B cell (primary cell): ENCODE results near the gene TTLL11. TPM values are rescaled to one million over a fixed set of nuclear protein-coding genes. Genes with fewer than 3 reads are reported as not detected.

ENCODE experiments used
- ATAC-seq: fragments of 200-7000 bp; cut with Tn5 transposase; one replicate; pipeline ENCODE4 v1.10.0; 2021; ENCODE audit warnings: low read depth, mild to moderate bottlenecking, moderate number of reproducible peaks, moderate library complexity
- CTCF ChIA-PET: fragments of 350-600 bp; sonication (Branson Sonifier 250); formaldehyde crosslinking; loops from one replicate; lab custom pipeline; 2021; ENCODE audit warnings: antibody characterized with exemption, inconsistent platforms; lab: Charles Lee
- POLR2A ChIA-PET: fragments of 350-600 bp; sonication (Branson Sonifier 250); formaldehyde crosslinking; loops from one replicate; lab custom pipeline; 2021; ENCODE audit warnings: antibody characterized with exemption; lab: Charles Lee
- DNase-seq: peaks from one replicate; pipeline ENCODE4 v3.0.0; 2013
- H2AFZ ChIP-seq: 2 replicates; pipeline ENCODE4 v1.6.1; 2012; ENCODE audit warnings: mild to moderate bottlenecking, low read depth, low read length; ENCODE audit not compliant: insufficient read depth, poor library complexity, severe bottlenecking
- H3K27ac ChIP-seq, 2 donors: 1 replicate in 1 of 2; 2 replicates in 1 of 2; pipeline ENCODE4 v1.5.1; 2012 to 2013; ENCODE audit warnings: low read length in 2 of 2, mild to moderate bottlenecking in 2 of 2, moderate library complexity in 1 of 2
- H3K27me3 ChIP-seq, 4 experiments: fragments of 200-600 bp in 1 of 4; sonication (generic) in 1 of 4; replicated peaks in 1 of 4; 1 replicate in 2 of 4; 2 replicates in 2 of 4; pipeline versions ENCODE4 v1.6.1 to v1.7.0; 2013 to 2016; ENCODE audit warnings: low read length in 3 of 4, mild to moderate bottlenecking in 2 of 4, mixed read lengths in 1 of 4, moderate library complexity in 1 of 4; ENCODE audit not compliant: insufficient read depth in 4 of 4, control insufficient read depth in 3 of 4; ENCODE audit errors: control extremely low read depth in 1 of 4
- H3K36me3 ChIP-seq, 2 experiments: replicated peaks in 1 of 2; 1 replicate in 1 of 2; 2 replicates in 1 of 2; pipeline versions ENCODE4 v1.6.1 to v1.7.1; 2013; ENCODE audit warnings: low read length in 1 of 2; ENCODE audit not compliant: insufficient read depth in 2 of 2, control insufficient read depth in 1 of 2; ENCODE audit errors: control extremely low read depth in 1 of 2, extremely low read depth in 1 of 2
- H3K4me1 ChIP-seq, 2 donors: fragments of 200-600 bp in 1 of 2; sonication (generic) in 1 of 2; 1 replicate in 1 of 2; 2 replicates in 1 of 2; pipeline versions ENCODE4 v1.5.1 to v1.6.1; 2013 to 2017; ENCODE audit warnings: low read length in 2 of 2; ENCODE audit not compliant: control insufficient read depth in 2 of 2, insufficient read depth in 2 of 2
- H3K4me2 ChIP-seq: replicated peaks from 2 replicates; pipeline ENCODE3; 2012; ENCODE audit warnings: mild to moderate bottlenecking, low read depth, low read length; ENCODE audit not compliant: poor library complexity, severe bottlenecking
- H3K4me3 ChIP-seq, 5 experiments: fragments of 200-600 bp in 1 of 5; sonication (generic) in 1 of 5; 1 replicate in 3 of 5; 2 replicates in 2 of 5; pipeline versions ENCODE4 v1.5.1 to v1.7.0; 2011 to 2016; ENCODE audit warnings: low read length in 4 of 5, mild to moderate bottlenecking in 4 of 5, low read depth in 2 of 5, control low read depth in 1 of 5, moderate library complexity in 1 of 5; ENCODE audit not compliant: insufficient read depth in 1 of 5; ENCODE audit errors: control extremely low read depth in 1 of 5, extremely low read depth in 1 of 5
- H3K79me2 ChIP-seq: fragments of 200-600 bp; sonication (generic); one replicate; pipeline ENCODE4 v1.6.0; 2016; ENCODE audit warnings: low read length; ENCODE audit not compliant: control insufficient read depth, insufficient read depth
- H3K9ac ChIP-seq: fragments of 200-600 bp; sonication (generic); 2 replicates; pipeline ENCODE4 v1.6.1; 2017; ENCODE audit warnings: mild to moderate bottlenecking, low read length, moderate library complexity
- H3K9me3 ChIP-seq, 3 donors: one replicate each; pipeline versions ENCODE4 v1.6.1 to v1.7.1; 2013; ENCODE audit warnings: low read length in 2 of 3; ENCODE audit not compliant: control insufficient read depth in 2 of 3, insufficient read depth in 1 of 3; ENCODE audit errors: control extremely low read depth in 1 of 3
- H4K20me1 ChIP-seq: 2 replicates; pipeline ENCODE4 v1.6.0; 2012; ENCODE audit warnings: mild to moderate bottlenecking, low read length; ENCODE audit not compliant: insufficient read depth, control insufficient read depth, poor library complexity, severe bottlenecking
- H3K27ac Mint-ChIP-seq: one replicate; pipeline ENCODE4 v1.8.0; 2021; ENCODE audit warnings: mixed read lengths
- H3K27me3 Mint-ChIP-seq: one replicate; pipeline ENCODE4 v1.8.0; 2021; ENCODE audit warnings: mixed read lengths
- H3K4me1 Mint-ChIP-seq: one replicate; pipeline ENCODE4 v1.8.0; 2021; ENCODE audit warnings: mixed read lengths
- H3K4me3 Mint-ChIP-seq: one replicate; pipeline ENCODE4 v1.8.0; 2021; ENCODE audit warnings: mixed read lengths
- H3K9me3 Mint-ChIP-seq: one replicate; pipeline ENCODE4 v1.8.0; 2022; ENCODE audit warnings: mixed read lengths; ENCODE audit not compliant: insufficient read depth
- CTCF ChIP-seq: fragments of 200-600 bp; IDR thresholded peaks from one replicate; pipeline ENCODE4 v1.8.0; 2022; ENCODE audit warnings: antibody characterized with exemption, mild to moderate bottlenecking
- EZH2 ChIP-seq: IDR thresholded peaks from 2 replicates; pipeline ENCODE4 v1.6.1; 2012; ENCODE audit warnings: borderline replicate concordance, low read depth, mild to moderate bottlenecking, moderate library complexity, low read length; ENCODE audit not compliant: insufficient read depth, poor library complexity, severe bottlenecking
- WGBS: methylation state at CpG from one replicate; pipeline ENCODE4 v1.1.5; 2013; ENCODE audit warnings: missing lambda C conversion rate; ENCODE audit not compliant: insufficient coverage; 5-methylcytosine and 5-hydroxymethylcytosine counted together
- intact Hi-C: fragments of 100-400 bp; cut with micrococcal nuclease; formaldehyde crosslinking; loops from one replicate; pipeline ENCODE4 v1.10.0; 2022
- polyA plus RNA-seq: library from polyadenylated mRNA; depleted of rRNA; stranded (reverse); fragments of >200 nt; gene quantifications from 2 replicates; pipeline ENCODE4 v1.2.3, GENCODE V29; 2012
- total RNA-seq, 2 donors: library from RNA; stranded (reverse); fragments of 120-200 nt in 1 of 2; gene quantifications; 1 replicate in 1 of 2; 2 replicates in 1 of 2; pipeline versions ENCODE4 v1.2.3 to v1.2.4, GENCODE V29; 2013 to 2022

Gene TTLL11
- total and polyA plus RNA-seq, 2 donors (not counting 1 experiment from before 2014, with no cell fraction given) = 3.6 to 3.8 TPM

- Histone ChIP-seq H3K79me2 (no peaks in the 10 kb centered on the region), H3K27ac (no peak overlapping the region), H3K9ac (no peak overlapping the region), H3K4me2 (no peak overlapping the region), H3K27me3 (no peaks in the 10 kb centered on the region), H3K4me3 (no peak overlapping the region), H2AFZ (no peak overlapping the region), H4K20me1 (no peaks in the 10 kb centered on the region), H3K9me3 (no peaks in the 10 kb centered on the region), H3K36me3 (no peaks in the 10 kb centered on the region), H3K4me1 (peaks cover 0 to 13% of the 10 kb centered on the region in 2 donors)
- Mint-ChIP-seq H3K27me3 (no peaks in the 10 kb centered on the region), H3K4me3 (no peak overlapping the region), H3K4me1 (peaks cover 25% of the 10 kb centered on the region), H3K9me3 (peaks cover 4% of the 10 kb centered on the region), H3K27ac (no peak overlapping the region)
- intact Hi-C loops = no loop called here
- WGBS = 94% methylated on average over 6 of the region's 6 CpGs
- DNase-seq (no peak), ATAC-seq (no peak)
- CTCF ChIA-PET = interaction anchor here (1.0 kb wide), 1 partner anchor 12 kb away, joined by 4 read pairs; no protein-coding TSS in a partner anchor
- no peak for TF ChIP-seq EZH2
- no peak for TF ChIP-seq CTCF
- POLR2A ChIA-PET = no interaction called here
Measured at GRCh38 chr9:121975801-121976277, 117.3 kb downstream of the TTLL11 start.

- Histone ChIP-seq H3K27ac (no peak overlapping the region), H3K36me3 (no peaks in the 10 kb centered on the region), H4K20me1 (no peaks in the 10 kb centered on the region), H3K9ac (no peak overlapping the region), H3K4me1 (peaks cover 0 to 13% of the 10 kb centered on the region in 2 donors), H3K4me3 (no peak overlapping the region), H3K4me2 (no peak overlapping the region), H3K9me3 (no peaks in the 10 kb centered on the region), H3K79me2 (no peaks in the 10 kb centered on the region), H2AFZ (no peak overlapping the region), H3K27me3 (no peaks in the 10 kb centered on the region)
- ChIA-PET POLR2A (no interaction called here), CTCF (no interaction called here)
- Mint-ChIP-seq H3K9me3 (peaks cover 2% of the 10 kb centered on the region), H3K4me3 (no peak overlapping the region), H3K4me1 (peaks cover 27% of the 10 kb centered on the region), H3K27me3 (no peaks in the 10 kb centered on the region), H3K27ac (no peak overlapping the region)
- no peak for TF ChIP-seq EZH2
- TF ChIP-seq CTCF = no peak
- ATAC-seq (no peak), DNase-seq (no peak)
- intact Hi-C loops = no loop called here
Measured at GRCh38 chr9:121974421-121974820, 118.7 kb downstream of the TTLL11 start.
